Peyer's patch (tissue), 4 donors: Measurements from ENCODE around the gene STEAP1B.

Source experiments
- CTCF ChIP-seq, 6 experiments: fragments of 450-650 bp in 4 of 6; fragments of 200-600 bp in 2 of 6; sonication (generic) in 1 of 6; IDR thresholded peaks; one replicate each; pipeline ENCODE4 v1.5.1; 2017 to 2019; ENCODE audit warnings: antibody characterized with exemption in 6 of 6, mild to moderate bottlenecking in 3 of 6, moderate library complexity in 1 of 6
- POLR2A ChIP-seq, 2 donors: fragments of 450-650 bp; IDR thresholded peaks; one replicate each; pipeline ENCODE4 v1.5.1; 2017; ENCODE audit warnings: antibody characterized with exemption in 2 of 2, mild to moderate bottlenecking in 2 of 2, moderate library complexity in 2 of 2

DNA sequence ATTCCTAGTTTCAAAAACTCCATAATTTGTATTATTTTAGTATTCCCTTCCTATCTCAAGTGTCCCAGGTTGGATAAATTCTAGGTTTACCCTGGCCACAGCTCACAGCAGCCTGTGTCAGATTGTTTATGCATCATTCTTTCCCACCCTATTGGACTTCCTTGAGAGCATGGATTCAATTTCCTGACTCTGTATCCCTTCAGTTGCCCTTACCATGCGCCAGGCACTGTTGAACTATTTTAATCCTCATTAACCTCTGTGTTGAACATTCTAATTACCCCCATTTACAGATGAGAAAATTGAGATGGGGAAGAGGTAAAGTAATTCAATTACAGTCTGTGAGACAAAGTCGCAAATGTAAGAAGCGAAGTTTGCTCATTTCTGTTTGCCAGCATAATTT, 58.8 kb downstream of the STEAP1B start:
- no peak for TF ChIP-seq CTCF (IDR thresholded peaks at IDR 0.05)
- no peak for TF ChIP-seq POLR2A (IDR thresholded peaks at IDR 0.05)
